Liver (tissue), 9 donors: Measurements from ENCODE around the gene TRNT1. TPM values are rescaled to one million over a fixed set of nuclear protein-coding genes. Genes with fewer than 3 reads are reported as not detected.

Experiments
- DNase-seq: peaks from one replicate; pipeline ENCODE4 v3.0.0-alpha.2; 2017; ENCODE audit warnings: low spot score
- H3K27ac ChIP-seq, 2 donors: one replicate each; pipeline ENCODE4 v1.7.0; 2013; ENCODE audit warnings: inconsistent platforms in 2 of 2, low read length in 2 of 2, control low read depth in 1 of 2, low read depth in 1 of 2, mild to moderate bottlenecking in 1 of 2
- H3K27me3 ChIP-seq, 4 donors: one replicate each; pipeline versions ENCODE4 v1.6.1 to v1.7.0; 2013; ENCODE audit warnings: low read length in 3 of 4, inconsistent platforms in 1 of 4, mild to moderate bottlenecking in 1 of 4, moderate library complexity in 1 of 4; ENCODE audit not compliant: control insufficient read depth in 4 of 4, insufficient read depth in 4 of 4
- H3K36me3 ChIP-seq, 4 donors: one replicate each; pipeline versions ENCODE4 v1.6.1 to v1.7.0; 2013; ENCODE audit warnings: low read length in 3 of 4, mild to moderate bottlenecking in 3 of 4, low read depth in 1 of 4, moderate library complexity in 1 of 4; ENCODE audit not compliant: control insufficient read depth in 4 of 4, insufficient read depth in 3 of 4
- H3K4me1 ChIP-seq, 4 donors: one replicate each; pipeline versions ENCODE4 v1.6.1 to v1.7.0; 2013; ENCODE audit warnings: low read length in 3 of 4, mild to moderate bottlenecking in 3 of 4, moderate library complexity in 1 of 4; ENCODE audit not compliant: control insufficient read depth in 4 of 4, insufficient read depth in 4 of 4
- H3K4me3 ChIP-seq, 3 donors: one replicate each; pipeline versions ENCODE4 v1.6.1 to v1.7.0; 2013; ENCODE audit warnings: low read length in 3 of 3, control low read depth in 1 of 3, low read depth in 1 of 3, mild to moderate bottlenecking in 1 of 3
- H3K9ac ChIP-seq, 2 donors: one replicate each; pipeline ENCODE4 v1.7.0; 2013; ENCODE audit warnings: low read length in 2 of 2, mild to moderate bottlenecking in 2 of 2, moderate library complexity in 2 of 2, control low read depth in 1 of 2, low read depth in 1 of 2
- H3K9me3 ChIP-seq, 4 donors: one replicate each; pipeline versions ENCODE4 v1.6.1 to v1.7.0; 2013; ENCODE audit warnings: low read length in 3 of 4; ENCODE audit not compliant: control insufficient read depth in 4 of 4
- EGR1 ChIP-seq, 2 donors: IDR thresholded peaks; 2 replicates each; pipeline ENCODE4 v1.6.1; 2016 to 2018; ENCODE audit warnings: antibody characterized with exemption in 2 of 2, low read depth in 2 of 2
- FOXA1 ChIP-seq: IDR thresholded peaks from 2 replicates; pipeline ENCODE4 v1.6.1; 2016; ENCODE audit warnings: antibody characterized with exemption
- FOXA2 ChIP-seq: IDR thresholded peaks from 2 replicates; pipeline ENCODE4 v1.6.1; 2016; ENCODE audit warnings: antibody characterized with exemption
- HNF4A ChIP-seq, 2 donors: conservative IDR thresholded peaks; 2 replicates each; pipeline ENCODE4 v1.6.1; 2016; ENCODE audit warnings: antibody characterized with exemption in 2 of 2, mild to moderate bottlenecking in 2 of 2
- HNF4G ChIP-seq: IDR thresholded peaks from 2 replicates; pipeline ENCODE4 v1.6.1; 2016; ENCODE audit warnings: antibody characterized with exemption
- JUND ChIP-seq, 2 donors: IDR thresholded peaks; 2 replicates each; pipeline ENCODE4 v1.6.1; 2016; ENCODE audit warnings: antibody characterized with exemption in 2 of 2
- NR2F2 ChIP-seq: IDR thresholded peaks from 2 replicates; pipeline ENCODE4 v1.6.1; 2016; ENCODE audit warnings: antibody characterized with exemption
- RAD21 ChIP-seq, 2 donors: IDR thresholded peaks; 2 replicates each; pipeline ENCODE4 v1.6.1; 2016; ENCODE audit warnings: antibody characterized with exemption in 2 of 2, mild to moderate bottlenecking in 2 of 2
- RXRA ChIP-seq, 2 donors: IDR thresholded peaks; 2 replicates each; pipeline ENCODE4 v1.6.1; 2017 to 2018; ENCODE audit warnings: antibody characterized with exemption in 2 of 2, mild to moderate bottlenecking in 1 of 2
- SP1 ChIP-seq: IDR thresholded peaks from 2 replicates; pipeline ENCODE4 v1.6.1; 2018; ENCODE audit warnings: antibody characterized with exemption, mild to moderate bottlenecking
- YY1 ChIP-seq: IDR thresholded peaks from 2 replicates; pipeline ENCODE4 v1.6.1; 2016; ENCODE audit warnings: antibody characterized with exemption, mild to moderate bottlenecking
- WGBS: extraction: QIAGEN DNeasy Blood & Tissue Kit; methylation state at CpG from one replicate; pipeline ENCODE4 v1.1.7; 2013; 5-methylcytosine and 5-hydroxymethylcytosine counted together
- polyA plus RNA-seq, 2 donors: library from polyadenylated mRNA; stranded (reverse) in 1 of 2; unstranded in 1 of 2; fragments of 200-250 nt in 1 of 2; fragments of >200 nt in 1 of 2; fragmentation: Nextera tagmentation in 1 of 2; extraction: Ambion mirVana in 1 of 2; gene quantifications; one replicate each; pipeline versions ENCODE4 v1.2.1 to v1.2.3, GENCODE V29; 2013 to 2015
- total RNA-seq, 2 donors: library from RNA; depleted of rRNA; stranded (reverse); fragments of >200 nt; gene quantifications; one replicate each; pipeline ENCODE4 v1.2.3, GENCODE V29; 2014
- TF ChIP-seq, protein P1 (sequence below): IDR thresholded peaks from 2 replicates; pipeline ENCODE4 v1.6.1; 2016; ENCODE audit warnings: antibody characterized with exemption
- TF ChIP-seq, protein P2 (sequence below): IDR thresholded peaks from 2 replicates; pipeline ENCODE4 v1.6.1; 2016; ENCODE audit warnings: antibody characterized with exemption
- TF ChIP-seq, protein P3 (sequence below): IDR thresholded peaks from 2 replicates; pipeline ENCODE4 v1.6.1; 2016; ENCODE audit warnings: antibody characterized with exemption, mild to moderate bottlenecking
- TF ChIP-seq, protein P4 (sequence below): IDR thresholded peaks from 2 replicates; pipeline ENCODE4 v1.6.1; 2016; ENCODE audit warnings: antibody characterized with exemption
- donor health status: healthy.
- donor health status: healthy.
- donor health status: healthy.
- donor health status: healthy.
- donor health status: healthy.

TRNT1 gene
- total and polyA plus RNA-seq, 4 donors, result 6.4 to 18.2 (median 11.3) TPM

DNA sequence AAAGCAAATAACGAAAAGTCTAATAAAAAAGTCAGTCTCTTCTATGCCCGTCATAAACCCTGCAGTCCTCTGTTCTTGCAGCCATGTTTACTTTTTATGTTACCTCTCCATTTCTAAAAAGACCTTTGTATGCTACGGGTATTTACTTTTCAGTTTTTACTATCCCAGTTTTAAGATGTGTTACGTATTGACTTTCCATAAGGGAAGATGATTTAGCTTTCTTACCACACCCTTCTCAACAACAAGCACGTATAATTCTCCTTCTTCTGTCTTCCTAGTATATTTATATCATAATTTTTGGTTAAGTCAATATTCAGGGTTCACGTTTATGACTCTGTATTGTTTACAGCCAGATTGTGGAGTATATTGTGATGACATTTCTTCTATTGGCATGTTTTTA is 10.8 kb downstream of the TRNT1 start:
- no peak for DNase-seq
- H3K4me3 ChIP-seq, result no peak overlapping the region
- 89% methylated on average over 6 of the region's 6 CpGs for WGBS
- no peak overlapping the region for H3K9ac ChIP-seq
- no peak overlapping the region for H3K27ac ChIP-seq
- peaks cover 3 to 48% (median 31%) of the 10 kb centered on the region in 4 donors for H3K36me3 ChIP-seq
- no peaks in the 10 kb centered on the region for H3K9me3 ChIP-seq
- TF ChIP-seq, protein P1, sequence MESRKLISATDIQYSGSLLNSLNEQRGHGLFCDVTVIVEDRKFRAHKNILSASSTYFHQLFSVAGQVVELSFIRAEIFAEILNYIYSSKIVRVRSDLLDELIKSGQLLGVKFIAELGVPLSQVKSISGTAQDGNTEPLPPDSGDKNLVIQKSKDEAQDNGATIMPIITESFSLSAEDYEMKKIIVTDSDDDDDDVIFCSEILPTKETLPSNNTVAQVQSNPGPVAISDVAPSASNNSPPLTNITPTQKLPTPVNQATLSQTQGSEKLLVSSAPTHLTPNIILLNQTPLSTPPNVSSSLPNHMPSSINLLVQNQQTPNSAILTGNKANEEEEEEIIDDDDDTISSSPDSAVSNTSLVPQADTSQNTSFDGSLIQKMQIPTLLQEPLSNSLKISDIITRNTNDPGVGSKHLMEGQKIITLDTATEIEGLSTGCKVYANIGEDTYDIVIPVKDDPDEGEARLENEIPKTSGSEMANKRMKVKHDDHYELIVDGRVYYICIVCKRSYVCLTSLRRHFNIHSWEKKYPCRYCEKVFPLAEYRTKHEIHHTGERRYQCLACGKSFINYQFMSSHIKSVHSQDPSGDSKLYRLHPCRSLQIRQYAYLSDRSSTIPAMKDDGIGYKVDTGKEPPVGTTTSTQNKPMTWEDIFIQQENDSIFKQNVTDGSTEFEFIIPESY, result no peak
- TF ChIP-seq, protein P2, sequence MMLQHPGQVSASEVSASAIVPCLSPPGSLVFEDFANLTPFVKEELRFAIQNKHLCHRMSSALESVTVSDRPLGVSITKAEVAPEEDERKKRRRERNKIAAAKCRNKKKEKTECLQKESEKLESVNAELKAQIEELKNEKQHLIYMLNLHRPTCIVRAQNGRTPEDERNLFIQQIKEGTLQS, result no peak
- TF ChIP-seq SP1, result no peak
- TF ChIP-seq NR2F2, result no peak
- no peak for TF ChIP-seq HNF4G
- TF ChIP-seq, protein P3, sequence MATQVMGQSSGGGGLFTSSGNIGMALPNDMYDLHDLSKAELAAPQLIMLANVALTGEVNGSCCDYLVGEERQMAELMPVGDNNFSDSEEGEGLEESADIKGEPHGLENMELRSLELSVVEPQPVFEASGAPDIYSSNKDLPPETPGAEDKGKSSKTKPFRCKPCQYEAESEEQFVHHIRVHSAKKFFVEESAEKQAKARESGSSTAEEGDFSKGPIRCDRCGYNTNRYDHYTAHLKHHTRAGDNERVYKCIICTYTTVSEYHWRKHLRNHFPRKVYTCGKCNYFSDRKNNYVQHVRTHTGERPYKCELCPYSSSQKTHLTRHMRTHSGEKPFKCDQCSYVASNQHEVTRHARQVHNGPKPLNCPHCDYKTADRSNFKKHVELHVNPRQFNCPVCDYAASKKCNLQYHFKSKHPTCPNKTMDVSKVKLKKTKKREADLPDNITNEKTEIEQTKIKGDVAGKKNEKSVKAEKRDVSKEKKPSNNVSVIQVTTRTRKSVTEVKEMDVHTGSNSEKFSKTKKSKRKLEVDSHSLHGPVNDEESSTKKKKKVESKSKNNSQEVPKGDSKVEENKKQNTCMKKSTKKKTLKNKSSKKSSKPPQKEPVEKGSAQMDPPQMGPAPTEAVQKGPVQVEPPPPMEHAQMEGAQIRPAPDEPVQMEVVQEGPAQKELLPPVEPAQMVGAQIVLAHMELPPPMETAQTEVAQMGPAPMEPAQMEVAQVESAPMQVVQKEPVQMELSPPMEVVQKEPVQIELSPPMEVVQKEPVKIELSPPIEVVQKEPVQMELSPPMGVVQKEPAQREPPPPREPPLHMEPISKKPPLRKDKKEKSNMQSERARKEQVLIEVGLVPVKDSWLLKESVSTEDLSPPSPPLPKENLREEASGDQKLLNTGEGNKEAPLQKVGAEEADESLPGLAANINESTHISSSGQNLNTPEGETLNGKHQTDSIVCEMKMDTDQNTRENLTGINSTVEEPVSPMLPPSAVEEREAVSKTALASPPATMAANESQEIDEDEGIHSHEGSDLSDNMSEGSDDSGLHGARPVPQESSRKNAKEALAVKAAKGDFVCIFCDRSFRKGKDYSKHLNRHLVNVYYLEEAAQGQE, result no peak
- H3K27me3 ChIP-seq, result no peaks in the 10 kb centered on the region
- no peaks in the 10 kb centered on the region for H3K4me1 ChIP-seq

DNA sequence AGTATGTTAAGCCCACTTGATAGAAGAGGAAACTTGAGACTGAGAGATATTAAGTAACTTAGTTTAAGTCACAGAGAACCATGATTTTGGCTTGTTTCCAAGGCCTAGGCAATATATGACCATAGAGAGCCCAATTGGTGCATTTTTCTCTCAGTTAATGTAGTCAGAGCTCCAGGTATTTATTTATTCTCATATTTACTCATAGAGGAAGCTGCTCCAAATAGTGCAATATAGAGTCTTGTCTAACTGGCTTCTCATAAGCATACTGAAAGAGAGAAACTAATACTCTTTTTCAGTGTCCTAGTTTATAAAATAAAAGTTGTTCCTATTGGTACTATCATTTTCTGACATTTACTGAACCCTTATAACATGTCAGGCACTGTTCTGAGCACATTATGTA is 15.2 kb downstream of the TRNT1 start:
- Histone ChIP-seq H3K27me3 (no peaks in the 10 kb centered on the region), H3K9me3 (no peaks in the 10 kb centered on the region), H3K4me1 (no peaks in the 10 kb centered on the region), H3K36me3 (peaks cover 5 to 71% (median 47%) of the 10 kb centered on the region in 4 donors), H3K9ac (no peak overlapping the region), H3K4me3 (no peak overlapping the region), H3K27ac (no peak overlapping the region)
- TF ChIP-seq RXRA (IDR thresholded peaks at IDR 0.05), result no peak
- TF ChIP-seq JUND (IDR thresholded peaks at IDR 0.05), result no peak
- TF ChIP-seq FOXA1, result no peak
- no peak for TF ChIP-seq RAD21 (IDR thresholded peaks at IDR 0.05)
- TF ChIP-seq, protein P3, result no peak
- no peak for TF ChIP-seq YY1
- no peak for TF ChIP-seq SP1
- TF ChIP-seq, protein P1, result no peak
- TF ChIP-seq, protein P4, sequence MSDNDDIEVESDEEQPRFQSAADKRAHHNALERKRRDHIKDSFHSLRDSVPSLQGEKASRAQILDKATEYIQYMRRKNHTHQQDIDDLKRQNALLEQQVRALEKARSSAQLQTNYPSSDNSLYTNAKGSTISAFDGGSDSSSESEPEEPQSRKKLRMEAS, result no peak
- TF ChIP-seq EGR1 (IDR thresholded peaks at IDR 0.05; ENCODE audit: low read depth in 2 of 2), result no peak
- TF ChIP-seq, protein P2, result no peak
- no peak for TF ChIP-seq FOXA2
- no peak for TF ChIP-seq NR2F2
- no peak for TF ChIP-seq HNF4A (conservative IDR thresholded peaks at IDR 0.05)
- no peak for DNase-seq
